OCI-LY1 (cell line): ENCODE results near the gene FBXW7.

Source experiments
- CTCF ChIP-seq: fragments of 200-600 bp; sonication (generic), shearing (Covaris generic); IDR thresholded peaks from 2 replicates; pipeline ENCODE4 v1.5.1; 2017; ENCODE audit warnings: mild to moderate bottlenecking, antibody characterized with exemption, low read length, moderate library complexity, mixed read lengths
- EZH2 ChIP-seq: fragments of 200-600 bp; sonication (generic), shearing (Covaris generic); IDR thresholded peaks from 2 replicates; pipeline ENCODE4 v1.8.0; 2017; ENCODE audit warnings: borderline replicate concordance, mixed run types, mild to moderate bottlenecking, antibody characterized with exemption, low read length, moderate library complexity, mixed read lengths

GRCh38 chr4:152559641-152560040 lies 23.7 kb upstream of the FBXW7 start:
- TF ChIP-seq EZH2 (no peak), CTCF (no peak)
